Chondrocyte (in vitro differentiated cells): ENCODE measurements around the gene RAB44. TPM values are rescaled to one million over a fixed set of nuclear protein-coding genes. Genes with fewer than 3 reads are reported as not detected.

Experiments used
- DNase-seq: peaks from one replicate; pipeline ENCODE4 v3.0.0; 2021; ENCODE audit warnings: mixed read lengths, low spot score
- H3K27ac Mint-ChIP-seq: one replicate; pipeline ENCODE4 v1.8.0; 2021; ENCODE audit warnings: mild to moderate bottlenecking, moderate library complexity, mixed read lengths; ENCODE audit not compliant: unreplicated experiment
- H3K27me3 Mint-ChIP-seq: 2 replicates; pipeline ENCODE4 v1.8.0; 2021; ENCODE audit warnings: low read depth, mixed read lengths
- H3K36me3 Mint-ChIP-seq: 2 replicates; pipeline ENCODE4 v1.8.0; 2021; ENCODE audit warnings: low read depth, mixed read lengths
- H3K4me1 Mint-ChIP-seq: 2 replicates; pipeline ENCODE4 v1.8.0; 2021; ENCODE audit warnings: low read depth, mild to moderate bottlenecking, mixed read lengths
- H3K4me3 Mint-ChIP-seq: one replicate; pipeline ENCODE4 v1.8.0; 2021; ENCODE audit warnings: mild to moderate bottlenecking, moderate library complexity, mixed read lengths; ENCODE audit not compliant: unreplicated experiment
- H3K9me3 Mint-ChIP-seq: 2 replicates; pipeline ENCODE4 v1.8.0; 2021; ENCODE audit warnings: low read depth, mixed read lengths
- total RNA-seq: library from RNA; stranded (reverse); gene quantifications from 3 replicates; pipeline ENCODE4 v1.2.1, GENCODE V29; 2021
- TF ChIP-seq, protein P1 (sequence below): fragments of 200-600 bp; sonication (generic); IDR thresholded peaks from 2 replicates; pipeline ENCODE4 v1.5.0; 2021; ENCODE audit warnings: antibody characterized with exemption, mild to moderate bottlenecking, moderate library complexity

The RAB44 gene
- total RNA-seq, 1 donor from 2014 or later = not detected

DNA sequence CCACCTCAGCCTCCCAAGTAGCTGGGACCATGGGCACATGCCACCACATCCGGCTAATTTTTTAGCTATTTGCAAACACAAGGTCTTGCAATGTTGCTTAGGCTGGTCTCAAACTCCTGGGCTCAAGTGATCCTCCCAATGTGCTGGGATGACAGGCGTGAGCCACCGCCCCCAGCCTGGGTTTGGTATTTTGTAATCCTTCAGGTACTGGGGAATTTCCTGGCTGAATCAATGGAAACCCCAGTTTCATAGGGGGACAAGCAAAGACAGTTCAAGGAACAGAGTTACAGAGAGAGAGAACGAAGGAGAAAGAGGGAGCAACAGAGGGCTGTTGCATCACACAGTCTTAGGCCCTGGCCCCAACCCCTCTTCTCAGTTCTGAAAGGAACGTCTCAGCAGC lies 35.7 kb downstream of the RAB44 start:
- H3K36me3 Mint-ChIP-seq = no peaks in the 10 kb centered on the region
- DNase-seq = peak; percentile 29
- TF ChIP-seq, protein P1, sequence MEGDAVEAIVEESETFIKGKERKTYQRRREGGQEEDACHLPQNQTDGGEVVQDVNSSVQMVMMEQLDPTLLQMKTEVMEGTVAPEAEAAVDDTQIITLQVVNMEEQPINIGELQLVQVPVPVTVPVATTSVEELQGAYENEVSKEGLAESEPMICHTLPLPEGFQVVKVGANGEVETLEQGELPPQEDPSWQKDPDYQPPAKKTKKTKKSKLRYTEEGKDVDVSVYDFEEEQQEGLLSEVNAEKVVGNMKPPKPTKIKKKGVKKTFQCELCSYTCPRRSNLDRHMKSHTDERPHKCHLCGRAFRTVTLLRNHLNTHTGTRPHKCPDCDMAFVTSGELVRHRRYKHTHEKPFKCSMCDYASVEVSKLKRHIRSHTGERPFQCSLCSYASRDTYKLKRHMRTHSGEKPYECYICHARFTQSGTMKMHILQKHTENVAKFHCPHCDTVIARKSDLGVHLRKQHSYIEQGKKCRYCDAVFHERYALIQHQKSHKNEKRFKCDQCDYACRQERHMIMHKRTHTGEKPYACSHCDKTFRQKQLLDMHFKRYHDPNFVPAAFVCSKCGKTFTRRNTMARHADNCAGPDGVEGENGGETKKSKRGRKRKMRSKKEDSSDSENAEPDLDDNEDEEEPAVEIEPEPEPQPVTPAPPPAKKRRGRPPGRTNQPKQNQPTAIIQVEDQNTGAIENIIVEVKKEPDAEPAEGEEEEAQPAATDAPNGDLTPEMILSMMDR = no peak
- H3K9me3 Mint-ChIP-seq = no peaks in the 10 kb centered on the region
- no peaks in the 10 kb centered on the region for H3K27me3 Mint-ChIP-seq
- H3K27ac Mint-ChIP-seq = no peak overlapping the region
- H3K4me3 Mint-ChIP-seq = no peak overlapping the region
- H3K4me1 Mint-ChIP-seq = peaks cover 24% of the 10 kb centered on the region

DNA sequence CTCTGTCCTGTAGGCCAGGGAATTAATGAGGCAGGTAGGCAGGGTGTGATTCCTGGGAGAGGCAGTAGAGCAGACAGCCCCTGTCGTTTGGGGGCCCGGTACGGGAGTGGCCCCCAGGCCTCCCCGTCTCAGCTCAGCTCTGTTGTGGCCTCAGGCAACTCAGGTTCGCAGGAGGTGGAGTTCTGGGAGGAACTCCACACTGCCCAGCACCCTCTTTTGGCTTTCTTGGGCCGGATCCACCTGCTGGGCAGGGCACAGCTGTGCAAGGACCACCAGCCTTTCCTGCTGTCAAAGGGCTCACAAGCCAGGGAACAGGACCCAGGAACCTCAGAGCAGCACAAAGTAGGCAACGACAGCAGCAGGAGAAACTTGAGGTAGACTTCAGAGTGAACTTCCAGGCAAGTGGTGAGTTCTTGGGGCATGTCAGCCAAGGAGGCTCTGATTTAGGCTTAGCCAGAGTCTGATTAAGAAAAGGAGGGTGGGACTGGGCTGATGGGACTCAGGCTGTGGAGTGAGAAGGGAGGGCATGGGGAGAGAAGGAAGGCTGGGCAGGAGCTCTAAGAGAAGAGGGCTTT lies 36.9 kb downstream of the RAB44 start:
- no peak for DNase-seq
- Mint-ChIP-seq H3K36me3 (no peaks in the 10 kb centered on the region), H3K9me3 (no peaks in the 10 kb centered on the region), H3K27me3 (no peaks in the 10 kb centered on the region), H3K4me3 (no peak overlapping the region), H3K27ac (peak overlapping the region; percentile 32), H3K4me1 (peaks cover 13% of the 10 kb centered on the region)
- TF ChIP-seq, protein P1 = no peak

DNA sequence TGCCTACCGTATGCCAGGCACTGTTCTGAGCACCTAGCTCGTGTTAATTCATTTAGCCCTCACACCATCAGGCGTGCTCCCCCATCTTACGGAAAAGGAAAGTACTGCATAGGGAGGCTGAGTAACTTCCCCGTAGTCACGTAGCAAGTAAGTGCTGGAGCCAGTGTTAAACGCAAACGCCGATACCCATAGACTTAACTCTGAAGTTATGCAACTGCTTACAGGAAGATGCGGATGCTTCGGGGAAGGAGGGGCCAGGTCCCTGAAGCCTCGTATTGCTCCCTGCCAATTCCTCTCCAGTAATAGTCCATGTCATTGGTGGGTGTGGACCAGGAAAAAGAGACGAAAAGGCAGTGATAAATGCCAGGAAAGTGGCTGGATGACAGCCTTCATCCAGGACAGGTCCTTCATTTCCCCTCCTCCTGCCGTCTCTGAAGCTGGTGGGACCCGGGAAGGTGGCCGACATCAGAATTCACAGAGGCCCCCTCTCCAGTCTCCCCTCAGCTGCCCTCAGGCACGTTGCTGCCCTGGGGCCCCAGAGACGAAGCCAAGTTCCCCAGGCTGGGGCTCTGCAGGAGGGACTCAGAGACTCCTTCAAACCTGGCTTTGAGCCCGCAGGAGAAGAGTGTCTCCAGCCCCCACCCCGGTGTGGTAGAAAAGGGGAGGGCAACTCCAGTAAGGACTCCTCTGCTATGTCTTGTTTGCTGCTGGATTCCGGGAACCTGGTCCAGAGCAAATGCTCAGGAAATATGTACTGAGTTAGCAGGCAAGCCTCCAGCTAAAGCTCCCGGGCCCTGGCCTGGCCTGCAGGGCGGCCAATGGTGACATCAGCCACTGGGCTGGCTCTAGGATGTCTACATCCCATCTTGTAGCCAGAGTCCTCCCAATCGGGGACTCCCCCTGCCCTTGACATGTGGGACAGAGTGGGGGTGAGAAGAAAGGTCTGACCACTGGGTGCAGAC lies 37.8 kb downstream of the RAB44 start:
- no peaks in the 10 kb centered on the region for H3K36me3 Mint-ChIP-seq
- H3K4me3 Mint-ChIP-seq = no peak overlapping the region
- H3K4me1 Mint-ChIP-seq = peaks cover 13% of the 10 kb centered on the region
- no peaks in the 10 kb centered on the region for H3K27me3 Mint-ChIP-seq
- TF ChIP-seq, protein P1 = no peak
- peak overlapping the region; percentile 5 for H3K27ac Mint-ChIP-seq
- DNase-seq = no peak
- H3K9me3 Mint-ChIP-seq = no peaks in the 10 kb centered on the region

DNA sequence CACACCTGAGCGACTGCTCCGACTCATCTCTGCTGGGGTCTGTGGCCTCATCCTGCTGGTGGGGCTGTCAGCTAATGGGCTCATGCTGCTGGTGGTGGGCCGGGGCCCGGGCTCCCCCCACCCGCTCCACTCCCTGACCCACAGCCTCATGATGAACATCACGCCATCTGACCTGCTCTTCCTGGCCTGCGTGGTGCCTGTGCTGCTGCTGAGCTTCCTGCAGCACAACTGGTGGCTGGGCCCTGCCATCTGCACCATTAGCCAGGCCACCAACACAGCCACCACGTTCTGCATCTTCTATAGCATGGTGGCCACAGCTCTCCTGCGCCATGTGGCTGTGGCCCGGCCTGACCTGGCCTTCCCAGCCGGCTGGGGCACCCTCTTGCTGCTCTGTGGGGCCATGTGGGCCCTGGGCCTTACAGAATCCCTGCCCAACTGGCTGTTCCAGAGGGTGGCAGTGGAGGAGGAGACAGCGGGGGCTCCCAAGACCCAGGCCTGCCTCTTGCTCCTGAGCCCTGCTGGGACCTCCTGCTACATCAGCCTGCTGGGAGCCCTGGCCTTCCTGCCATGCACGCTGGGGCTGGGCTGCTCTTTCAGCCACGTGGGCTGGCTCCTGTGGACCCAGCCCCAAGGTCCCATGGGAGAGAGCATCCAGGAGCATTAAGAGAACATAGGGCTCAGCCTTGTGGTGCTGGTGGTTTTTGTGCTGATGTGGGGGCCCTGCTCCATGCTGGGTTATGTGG lies 39.6 kb downstream of the RAB44 start:
- TF ChIP-seq, protein P1 = no peak
- Mint-ChIP-seq H3K36me3 (no peaks in the 10 kb centered on the region), H3K9me3 (no peaks in the 10 kb centered on the region), H3K27me3 (no peaks in the 10 kb centered on the region), H3K4me1 (peaks cover 13% of the 10 kb centered on the region), H3K27ac (no peak overlapping the region), H3K4me3 (no peak overlapping the region)
- DNase-seq = no peak

DNA sequence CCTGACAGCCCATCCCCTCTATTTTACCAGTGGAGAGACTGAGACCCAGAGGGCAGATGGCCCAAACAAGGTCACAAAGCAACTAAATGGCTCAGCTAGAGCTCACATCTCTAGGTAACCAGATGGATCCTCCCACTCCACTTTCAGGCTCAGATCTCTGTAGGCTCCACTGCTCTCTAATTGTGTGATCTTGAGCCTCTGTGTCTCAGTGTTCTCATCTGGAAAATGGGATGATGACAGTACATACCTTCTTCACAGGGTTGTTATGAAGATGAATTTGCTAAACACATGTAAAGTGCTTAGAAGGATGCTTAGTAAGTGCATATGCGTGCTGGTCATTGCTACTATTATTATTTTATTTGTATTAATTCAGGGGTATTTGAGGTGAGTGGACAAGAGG lies 40.5 kb downstream of the RAB44 start:
- Mint-ChIP-seq H3K4me1 (peaks cover 13% of the 10 kb centered on the region), H3K27me3 (no peaks in the 10 kb centered on the region), H3K9me3 (no peaks in the 10 kb centered on the region), H3K4me3 (no peak overlapping the region), H3K27ac (no peak overlapping the region), H3K36me3 (no peaks in the 10 kb centered on the region)
- DNase-seq = no peak
- TF ChIP-seq, protein P1 = no peak
